ENCODE results near the gene NCOA3. TPM values are rescaled to one million over a fixed set of nuclear protein-coding genes. Genes with fewer than 3 reads are reported as not detected.
"Not testable (repeated sequence)": the region's sequence is repeated elsewhere in the genome, so short reads cannot be mapped to it uniquely, and the experiment has no call there.

NCOA3 gene
- total and polyA plus RNA-seq, 8 donors: 34.5 to 41.5 (median 38.2) TPM

GRCh38 chr20:47506850-47507249 lies 5.2 kb downstream of the NCOA3 start:
- peaks cover 0 to 52% of the 10 kb centered on the region in 2 donors for H3K4me1 ChIP-seq
- no peak for TF ChIP-seq CTCF (IDR thresholded peaks at IDR 0.05)

GRCh38 chr20:47507275-47507981 lies 5.7 kb downstream of the NCOA3 start:
- peaks cover 0 to 52% of the 10 kb centered on the region in 2 donors for H3K4me1 ChIP-seq
- intact Hi-C loops (cut with DNase I): loop anchor here in 1 of 2 donors (10.0 kb wide), 1 partner anchor 97 kb away; no protein-coding TSS in a partner anchor
- ATAC-seq, H3K27ac ChIP-seq, DNase-seq, H3K4me3 ChIP-seq, H3K27me3 ChIP-seq, H3K36me3 ChIP-seq, H3K9me3 ChIP-seq: not testable (repeated sequence)

More at GRCh38 chr20:47506850-47507249, 5.2 kb downstream of the NCOA3 start:
- H3K27ac ChIP-seq: no peak overlapping the region
- H3K36me3 ChIP-seq: no peaks in the 10 kb centered on the region
- intact Hi-C loops (cut with DNase I): loop anchor here in 1 of 2 donors (10.0 kb wide), 1 partner anchor 98 kb away; no protein-coding TSS in a partner anchor
- ATAC-seq (no peak), DNase-seq (no peak)
- H3K9me3 ChIP-seq: no peaks in the 10 kb centered on the region
- no peaks in the 10 kb centered on the region for H3K27me3 ChIP-seq
- no peak overlapping the region for H3K4me3 ChIP-seq

- DNase-seq: no peak
- Histone ChIP-seq H3K27me3 (no peaks in the 10 kb centered on the region), H3K4me3 (no peak overlapping the region), H3K36me3 (no peaks in the 10 kb centered on the region), H3K4me1 (peaks cover 0 to 46% of the 10 kb centered on the region in 2 donors), H3K27ac (no peak overlapping the region), H3K9me3 (no peaks in the 10 kb centered on the region)
- no peak for TF ChIP-seq CTCF (IDR thresholded peaks at IDR 0.05)
- intact Hi-C loops (cut with DNase I): loop anchor here in 1 of 2 donors (10.0 kb wide), 1 partner anchor 97 kb away; no protein-coding TSS in a partner anchor
- ATAC-seq: no peak
Measured at GRCh38 chr20:47508278-47508677, 6.6 kb downstream of the NCOA3 start.

GRCh38 chr20:47509104-47509661 lies 7.5 kb downstream of the NCOA3 start:
- intact Hi-C loops (cut with DNase I): loop anchor here in 1 of 2 donors (10.0 kb wide), 1 partner anchor 96 kb away; no protein-coding TSS in a partner anchor
- H3K4me1 ChIP-seq: peaks cover 0 to 37% of the 10 kb centered on the region in 2 donors
- TF ChIP-seq CTCF (IDR thresholded peaks at IDR 0.05): no peak
- DNase-seq: no peak
- no peaks in the 10 kb centered on the region for H3K9me3 ChIP-seq
- H3K27me3 ChIP-seq: no peaks in the 10 kb centered on the region
- no peak overlapping the region for H3K27ac ChIP-seq
- no peak overlapping the region for H3K4me3 ChIP-seq
- no peaks in the 10 kb centered on the region for H3K36me3 ChIP-seq
- ATAC-seq: no peak

- H3K27ac ChIP-seq: no peak overlapping the region
- ATAC-seq: no peak
- no peaks in the 10 kb centered on the region for H3K36me3 ChIP-seq
- no peak for DNase-seq
- peaks cover 0 to 32% of the 10 kb centered on the region in 2 donors for H3K4me1 ChIP-seq
- no peaks in the 10 kb centered on the region for H3K9me3 ChIP-seq
- no peak for TF ChIP-seq CTCF (IDR thresholded peaks at IDR 0.05)
- H3K27me3 ChIP-seq: no peaks in the 10 kb centered on the region
- intact Hi-C loops (cut with DNase I): loop anchor here in 1 of 2 donors (10.0 kb wide), 1 partner anchor 95 kb away; no protein-coding TSS in a partner anchor
- no peak overlapping the region for H3K4me3 ChIP-seq
Measured at GRCh38 chr20:47509685-47510084, 8.0 kb downstream of the NCOA3 start.
